DMS153 treated with DMSO at 0.1 percent for 48 hours (cell line): ENCODE measurements around the gene XYLT2.
"Not testable (repeated sequence)": the region's sequence is repeated elsewhere in the genome, so short reads cannot be mapped to it uniquely, and the experiment has no call there.

Experiments used
- DNase-seq: peaks from one replicate; lab custom pipeline; 2025; ENCODE audit not compliant: unreplicated experiment; lab: John Stamatoyannopoulos, UW

The XYLT2 gene

GRCh38 chr17:50319306-50320004, 26.5 kb upstream of the XYLT2 start:
- DNase-seq = no peak

- DNase-seq = no peak
Observed at GRCh38 chr17:50322271-50322670, 23.7 kb upstream of the XYLT2 start.

- DNase-seq = no peak
Observed at GRCh38 chr17:50323060-50323459, 22.9 kb upstream of the XYLT2 start.

DNA sequence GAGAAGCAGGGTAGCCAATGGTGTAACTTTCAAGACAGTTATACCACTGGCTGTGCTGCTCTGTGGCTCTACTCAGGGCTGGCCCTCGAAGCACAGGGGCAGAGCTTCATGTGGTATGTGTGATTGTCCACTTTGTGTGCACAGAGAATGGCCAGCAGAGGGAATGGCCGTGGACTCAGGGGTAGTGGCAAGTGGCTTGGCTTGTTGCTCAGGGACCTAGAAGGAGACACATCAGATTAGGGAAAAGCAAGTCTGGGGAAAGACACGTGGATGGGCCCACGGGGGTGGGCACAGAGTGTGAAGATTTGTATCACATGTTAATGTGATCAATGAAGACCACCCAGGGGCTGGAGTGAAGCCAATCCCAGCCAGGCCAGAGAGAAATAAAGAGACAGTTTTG, 20.0 kb upstream of the XYLT2 start:
- DNase-seq = no peak

DNA sequence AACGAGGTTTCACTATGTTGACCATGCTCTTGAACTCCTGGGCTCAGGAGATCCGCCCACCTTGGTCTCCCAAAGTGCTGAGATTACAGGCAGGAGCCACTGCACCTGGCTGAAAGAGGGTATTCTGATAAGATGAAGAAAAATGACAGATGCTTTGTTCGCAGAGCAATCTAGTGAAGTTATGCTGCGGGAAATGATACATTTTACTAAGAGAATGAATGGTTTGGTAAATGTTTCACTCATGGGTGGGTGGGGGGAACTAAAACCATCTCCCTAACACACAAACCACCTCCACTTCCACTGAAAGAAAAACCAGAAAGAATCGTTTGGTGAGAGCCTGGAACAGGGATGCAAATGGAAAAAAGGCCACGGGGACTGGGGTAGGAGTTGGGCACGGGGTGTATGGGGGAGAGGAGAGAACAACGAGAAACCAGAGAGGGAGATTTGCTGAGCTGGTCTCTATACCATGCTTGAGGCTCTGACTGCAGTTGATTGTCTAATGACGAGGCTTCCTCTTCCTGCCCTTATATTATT, 19.0 kb upstream of the XYLT2 start:
- DNase-seq = no peak

DNA sequence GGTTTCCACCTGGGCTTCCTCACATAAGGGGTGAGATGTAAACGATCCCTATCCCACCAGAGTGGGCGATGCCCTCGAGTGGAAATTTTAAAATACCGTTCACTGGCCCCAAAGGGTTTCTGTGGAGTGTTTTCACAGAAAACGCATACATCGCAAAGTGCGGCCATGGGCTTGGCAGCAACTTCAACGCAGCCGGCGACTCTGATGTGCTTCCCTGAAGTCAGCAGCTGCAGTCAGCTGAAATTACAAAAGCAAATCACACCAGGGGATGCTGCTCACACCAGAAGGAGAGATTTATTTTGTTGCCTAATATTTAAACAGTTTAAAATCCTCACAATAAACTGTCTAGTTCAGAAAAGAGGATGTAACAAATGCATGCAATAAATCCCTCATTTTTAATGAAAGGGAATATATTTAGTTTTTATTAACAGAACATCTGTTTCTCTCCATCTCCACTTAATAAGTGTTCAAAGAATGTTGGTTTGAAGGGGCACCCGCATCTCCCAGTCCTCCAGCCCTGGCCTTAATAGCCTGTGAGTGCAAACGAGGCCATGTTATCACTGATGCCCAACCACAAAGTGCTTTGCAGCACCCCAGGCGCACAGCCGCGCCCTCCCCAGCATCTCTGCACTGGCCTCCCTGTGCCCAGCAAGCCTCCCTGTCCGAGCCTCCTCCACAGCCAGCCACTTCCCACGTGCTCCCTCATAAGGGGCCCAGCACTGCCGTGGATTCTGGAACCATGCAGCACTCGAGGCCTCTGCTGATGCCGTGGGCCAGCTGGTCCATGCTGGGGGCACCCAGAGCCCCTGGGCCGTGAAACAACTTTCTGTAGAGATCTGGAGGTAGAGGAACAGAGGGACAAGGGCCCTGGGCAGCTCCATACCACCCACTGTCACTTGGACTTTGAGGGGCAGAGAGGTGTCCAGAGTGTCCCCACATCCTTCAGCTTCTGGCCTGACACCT, 17.3 kb upstream of the XYLT2 start:
- DNase-seq = no peak

- DNase-seq = no peak
Observed at GRCh38 chr17:50329716-50330115, 16.2 kb upstream of the XYLT2 start.

DNA sequence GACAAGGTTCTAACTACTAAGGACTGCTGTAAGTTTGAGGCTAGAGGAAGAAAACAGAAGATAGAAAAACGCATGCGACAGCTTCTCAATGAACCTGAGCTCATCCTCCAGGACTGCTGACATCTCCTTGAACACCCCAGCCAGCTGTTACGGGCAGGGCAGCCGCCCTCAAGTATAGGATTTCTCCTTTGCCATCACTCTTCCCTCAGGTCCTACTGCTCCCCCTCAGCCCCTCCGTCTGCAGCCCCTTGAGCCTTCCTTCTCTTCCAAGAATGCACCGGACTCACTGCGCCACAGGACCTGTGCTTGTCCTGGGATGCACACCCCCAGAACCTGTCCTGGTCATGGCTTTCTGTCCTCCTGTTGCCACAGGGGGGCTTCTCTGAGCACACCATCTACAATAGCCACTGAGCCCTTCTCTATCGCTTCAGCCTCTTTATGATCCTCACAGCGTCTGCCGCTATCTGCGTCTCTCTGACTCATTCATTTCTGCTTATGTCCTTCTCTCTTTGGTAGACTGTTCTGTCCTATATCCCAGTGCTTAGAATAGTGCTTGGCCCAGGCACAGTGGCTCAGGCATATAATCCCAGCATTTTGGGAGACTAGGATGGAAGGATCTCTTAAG, 15.7 kb upstream of the XYLT2 start:
- no peak for DNase-seq

DNA sequence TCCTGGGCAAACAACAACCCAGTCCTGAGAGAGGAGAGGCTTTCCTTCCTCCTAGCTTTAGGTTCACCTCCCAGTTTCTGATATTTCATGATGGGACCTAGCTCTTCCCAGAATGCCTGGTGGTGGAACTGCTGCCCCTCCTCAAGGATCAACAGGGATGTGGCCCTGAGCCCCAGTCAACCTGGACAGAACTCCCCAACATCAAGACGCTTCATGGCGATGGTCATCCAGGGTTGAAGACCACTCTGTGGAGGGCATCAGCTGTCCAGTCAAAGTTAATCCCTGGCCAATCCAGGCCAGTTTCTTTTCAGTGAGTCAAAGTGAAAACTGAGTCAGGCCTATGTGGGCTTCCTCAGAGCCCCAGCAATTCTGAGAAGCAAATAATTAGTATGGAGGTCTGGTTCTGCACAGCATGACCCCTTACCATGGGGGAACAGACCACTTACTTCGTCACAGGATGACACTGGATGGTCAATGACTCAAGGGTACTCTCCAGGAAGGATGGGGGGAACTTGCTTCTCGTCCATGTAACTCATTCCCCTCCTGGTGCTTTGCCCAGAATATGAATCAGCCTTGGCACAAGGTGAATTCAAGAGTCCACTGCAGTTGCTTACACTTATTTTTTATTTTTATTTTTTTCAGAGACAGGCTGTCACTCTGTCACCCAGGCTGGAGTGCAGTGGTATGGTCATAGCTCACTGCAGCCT, 14.7 kb upstream of the XYLT2 start:
- DNase-seq = no peak

DNA sequence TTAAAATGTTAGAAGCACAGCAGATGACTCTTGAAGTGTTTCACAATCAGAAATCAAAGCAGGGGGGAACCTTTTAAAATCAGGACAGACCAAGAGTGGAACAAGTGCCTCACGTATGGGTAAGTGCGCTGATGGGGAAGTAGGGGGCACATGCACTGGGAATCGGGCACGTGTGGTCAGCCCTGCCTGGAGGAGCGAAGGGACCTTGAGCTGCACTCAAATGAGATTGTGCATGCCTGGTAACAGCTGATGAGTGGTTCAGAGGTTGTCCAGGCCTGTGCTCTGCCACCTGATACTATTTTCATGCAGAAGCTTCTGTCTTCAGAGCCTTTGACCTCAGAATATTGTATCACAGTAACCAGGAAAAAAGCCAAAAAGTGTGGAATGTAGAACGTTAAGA, 13.7 kb upstream of the XYLT2 start:
- DNase-seq = no peak

DNA sequence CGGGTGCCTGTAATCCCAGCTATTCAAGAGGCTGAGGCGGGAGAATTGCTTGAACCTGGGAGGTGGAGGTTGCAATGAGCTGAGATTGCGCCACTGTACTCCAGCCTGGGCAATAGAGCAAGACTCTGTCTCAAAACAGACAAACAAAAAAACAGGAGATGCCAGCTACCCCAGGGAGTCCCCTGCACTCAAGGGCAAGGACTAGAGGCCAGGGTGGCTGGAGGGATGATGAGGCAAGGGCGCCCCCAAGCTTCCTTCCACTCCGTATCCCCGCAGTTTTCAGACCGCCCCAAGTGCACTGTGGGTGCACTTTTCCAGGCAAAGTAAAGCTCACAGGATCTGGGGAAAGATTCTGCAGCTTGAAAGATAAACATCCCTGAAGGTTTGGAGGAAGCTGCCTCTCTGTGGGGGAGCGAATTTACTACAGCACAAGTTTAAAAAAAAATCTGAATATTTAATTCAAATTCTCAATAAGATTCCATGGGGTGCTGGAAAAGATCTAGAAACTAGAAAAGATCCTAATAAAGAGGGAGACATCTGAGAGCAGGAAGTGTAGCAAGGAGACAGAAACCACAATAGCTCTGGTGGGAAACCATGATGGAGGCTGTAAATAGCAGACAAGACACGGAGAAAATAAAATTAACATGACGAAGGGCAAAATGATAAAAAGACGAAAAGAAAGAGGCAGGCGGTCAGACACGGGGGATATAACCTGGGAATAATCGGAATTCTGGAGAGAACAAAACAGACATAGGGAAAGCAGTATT, 12.5 kb upstream of the XYLT2 start:
- DNase-seq = not testable (repeated sequence)

DNA sequence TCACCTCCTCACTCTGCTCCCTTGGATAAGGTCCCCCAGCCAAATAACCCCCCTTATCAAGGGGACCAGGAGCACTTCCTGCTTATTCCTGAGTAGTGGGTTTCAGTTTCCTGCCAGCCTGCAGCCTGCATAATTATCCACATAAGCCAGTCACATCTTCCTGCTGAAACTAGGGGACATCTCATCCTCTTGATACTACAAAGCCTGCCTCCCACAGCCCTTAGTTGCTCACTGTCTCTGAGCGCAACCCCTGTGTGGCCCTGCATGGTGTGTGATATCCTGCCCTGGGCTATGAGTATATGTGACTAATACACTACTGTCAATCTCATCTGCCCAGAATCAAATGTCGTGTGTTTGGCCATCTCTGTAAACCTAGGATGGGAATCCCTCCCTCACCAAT, 8.0 kb upstream of the XYLT2 start:
- DNase-seq = no peak

GRCh38 chr17:50338645-50339044, 7.3 kb upstream of the XYLT2 start:
- no peak for DNase-seq

GRCh38 chr17:50339381-50339780, 6.5 kb upstream of the XYLT2 start:
- DNase-seq = no peak

- DNase-seq = peak; percentile 27
Observed at GRCh38 chr17:50344731-50345365, 1.1 kb upstream of the XYLT2 start.

- DNase-seq = no peak
Observed at GRCh38 chr17:50346313-50347116, 589 bp downstream of the XYLT2 start.

- DNase-seq = no peak
Observed at GRCh38 chr17:50347117-50347893, 1.4 kb downstream of the XYLT2 start.

- DNase-seq = no peak
Observed at GRCh38 chr17:50347894-50348291, 2.0 kb downstream of the XYLT2 start.
